ENCODE measurements around the gene MARK1. TPM values are rescaled to one million over a fixed set of nuclear protein-coding genes. Genes with fewer than 3 reads are reported as not detected.

MARK1 gene
- total RNA-seq, 1 experiment from 2014 or later: not detected

DNA sequence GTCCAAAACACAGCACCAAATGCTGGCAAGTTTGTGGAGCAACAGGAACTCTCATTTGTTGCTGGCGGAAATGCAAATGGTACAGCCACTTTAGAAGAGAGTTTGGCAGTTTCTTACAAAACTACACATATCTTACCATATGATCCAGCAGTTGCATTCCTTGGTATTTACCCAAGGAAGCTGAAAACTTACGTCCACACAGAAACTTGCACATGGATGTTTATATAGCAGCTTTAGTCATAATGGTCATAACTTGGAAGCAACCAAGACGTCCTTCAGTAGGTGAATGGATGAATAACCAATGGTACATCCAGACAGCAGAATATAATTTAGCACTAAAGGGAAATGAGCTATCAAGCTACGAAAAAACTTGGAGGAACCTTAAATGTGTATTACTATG is 66.4 kb downstream of the MARK1 start:
- no peak overlapping the region for H3K4me3 ChIP-seq (ENCODE audit: low read depth in 2 of 2, low read length in 2 of 2)
- BruUV-seq (replicated peaks): no TSS peak
- in situ Hi-C loops (cut with HindIII; ENCODE audit: low pct_unique_long_range_greater_than_20kb, low sequenced_read_pairs) (no loop called here), intact Hi-C loops (cut with micrococcal nuclease; ENCODE audit: unreplicated experiment) (no loop called here)
- H3K27me3 ChIP-seq (ENCODE audit: control insufficient read depth, insufficient read depth, low read length): no peaks in the 10 kb centered on the region
- no peaks in the 10 kb centered on the region for H3K36me3 ChIP-seq (ENCODE audit: control insufficient read depth, insufficient read depth, low read length)
- TF ChIP-seq SIN3A (IDR thresholded peaks at IDR 0.05; ENCODE audit: borderline replicate concordance, insufficient read depth, low read depth, low read length) (no peak), CTCF (IDR thresholded peaks at IDR 0.05) (no peak), REST (IDR thresholded peaks at IDR 0.05; ENCODE audit: insufficient read depth in 1 of 2, low read depth in 2 of 2, low read length in 1 of 2) (no peak), POLR2AphosphoS5 (IDR thresholded peaks at IDR 0.05; ENCODE audit: low read depth, low read length) (no peak), TCF7L2 (IDR thresholded peaks at IDR 0.05; ENCODE audit: low read depth, low read length) (no peak)
- no peak for DNase-seq (ENCODE audit: low read depth, low spot score)
- H3K27ac ChIP-seq (ENCODE audit: low read length): no peak overlapping the region
- CTCF ChIA-PET: no interaction called here
- no peaks in the 10 kb centered on the region for H3K4me1 ChIP-seq (ENCODE audit: control insufficient read depth, insufficient read depth, low read length)
- POLR2A ChIA-PET: no interaction called here
- no peaks in the 10 kb centered on the region for H3K9me3 ChIP-seq (ENCODE audit: control insufficient read depth, insufficient read depth, low read depth, low read length)
- no peak for ATAC-seq

GRCh38 chr1:220595179-220595578 is 67.2 kb downstream of the MARK1 start:
- no peaks in the 10 kb centered on the region; the same call in 1 of the 2 replicates for H3K27me3 ChIP-seq (ENCODE audit: control insufficient read depth, insufficient read depth, low read length)
- ATAC-seq: no peak
- ChIA-PET CTCF (no interaction called here), POLR2A (no interaction called here)
- in situ Hi-C loops (cut with HindIII; ENCODE audit: low pct_unique_long_range_greater_than_20kb, low sequenced_read_pairs) (no loop called here), intact Hi-C loops (cut with micrococcal nuclease; ENCODE audit: unreplicated experiment) (no loop called here)
- H3K27ac ChIP-seq (ENCODE audit: low read length): no peak overlapping the region
- H3K9me3 ChIP-seq (ENCODE audit: control insufficient read depth, insufficient read depth, low read depth, low read length): no peaks in the 10 kb centered on the region
- TF ChIP-seq TCF7L2 (IDR thresholded peaks at IDR 0.05; ENCODE audit: low read depth, low read length) (no peak), REST (IDR thresholded peaks at IDR 0.05; ENCODE audit: insufficient read depth in 1 of 2, low read depth in 2 of 2, low read length in 1 of 2) (no peak), POLR2AphosphoS5 (IDR thresholded peaks at IDR 0.05; ENCODE audit: low read depth, low read length) (no peak), CTCF (IDR thresholded peaks at IDR 0.05) (no peak), SIN3A (IDR thresholded peaks at IDR 0.05; ENCODE audit: borderline replicate concordance, insufficient read depth, low read depth, low read length) (no peak)
- no TSS peak for BruUV-seq (replicated peaks)
- H3K4me3 ChIP-seq (ENCODE audit: low read depth in 2 of 2, low read length in 2 of 2): no peak overlapping the region
- no peaks in the 10 kb centered on the region for H3K36me3 ChIP-seq (ENCODE audit: control insufficient read depth, insufficient read depth, low read length)
- H3K4me1 ChIP-seq (ENCODE audit: control insufficient read depth, insufficient read depth, low read length): no peaks in the 10 kb centered on the region
- no peak for DNase-seq (ENCODE audit: low read depth, low spot score)

Measured in Panc1 (cell line).